Type B pancreatic cell (in vitro differentiated cells): ENCODE results near the gene FHIP2A. TPM values are rescaled to one million over a fixed set of nuclear protein-coding genes. Genes with fewer than 3 reads are reported as not detected.
"Not testable (repeated sequence)": the region's sequence is repeated elsewhere in the genome, so short reads cannot be mapped to it uniquely, and the experiment has no call there.

ENCODE experiments used
- DNase-seq: peaks from one replicate; pipeline ENCODE4 v3.0.0; 2021; ENCODE audit warnings: mixed read lengths; ENCODE audit not compliant: unreplicated experiment; ENCODE audit errors: extremely low spot score
- H3K27ac Mint-ChIP-seq: 2 replicates; pipeline ENCODE4 v1.8.0; 2021; ENCODE audit warnings: mild to moderate bottlenecking, mixed read lengths
- H3K27me3 Mint-ChIP-seq: 2 replicates; pipeline ENCODE4 v1.8.0; 2021; ENCODE audit warnings: mixed read lengths
- H3K36me3 Mint-ChIP-seq: 2 replicates; pipeline ENCODE4 v1.8.0; 2021; ENCODE audit warnings: mixed read lengths
- H3K4me1 Mint-ChIP-seq: one replicate; pipeline ENCODE4 v1.8.0; 2021; ENCODE audit warnings: mixed read lengths; ENCODE audit not compliant: unreplicated experiment
- H3K4me3 Mint-ChIP-seq: 2 replicates; pipeline ENCODE4 v1.8.0; 2021; ENCODE audit warnings: mild to moderate bottlenecking, mixed read lengths
- H3K9me3 Mint-ChIP-seq: 2 replicates; pipeline ENCODE4 v1.8.0; 2021; ENCODE audit warnings: mixed read lengths
- CTCF ChIP-seq: fragments of 200-600 bp; sonication (generic); conservative IDR thresholded peaks from 2 replicates; pipeline ENCODE4 v1.5.0; 2021; ENCODE audit warnings: antibody characterized with exemption, mild to moderate bottlenecking
- long read RNA-seq: library from polyadenylated mRNA; unstranded; transcript quantifications from one replicate; pipeline ENCODE4 v2.0.0, GENCODE V29; 2020
- total RNA-seq: library from RNA; stranded (reverse); gene quantifications from 2 replicates; pipeline ENCODE4 v1.2.1, GENCODE V29; 2021; ENCODE audit warnings: low replicate concordance

The FHIP2A gene, protein sequence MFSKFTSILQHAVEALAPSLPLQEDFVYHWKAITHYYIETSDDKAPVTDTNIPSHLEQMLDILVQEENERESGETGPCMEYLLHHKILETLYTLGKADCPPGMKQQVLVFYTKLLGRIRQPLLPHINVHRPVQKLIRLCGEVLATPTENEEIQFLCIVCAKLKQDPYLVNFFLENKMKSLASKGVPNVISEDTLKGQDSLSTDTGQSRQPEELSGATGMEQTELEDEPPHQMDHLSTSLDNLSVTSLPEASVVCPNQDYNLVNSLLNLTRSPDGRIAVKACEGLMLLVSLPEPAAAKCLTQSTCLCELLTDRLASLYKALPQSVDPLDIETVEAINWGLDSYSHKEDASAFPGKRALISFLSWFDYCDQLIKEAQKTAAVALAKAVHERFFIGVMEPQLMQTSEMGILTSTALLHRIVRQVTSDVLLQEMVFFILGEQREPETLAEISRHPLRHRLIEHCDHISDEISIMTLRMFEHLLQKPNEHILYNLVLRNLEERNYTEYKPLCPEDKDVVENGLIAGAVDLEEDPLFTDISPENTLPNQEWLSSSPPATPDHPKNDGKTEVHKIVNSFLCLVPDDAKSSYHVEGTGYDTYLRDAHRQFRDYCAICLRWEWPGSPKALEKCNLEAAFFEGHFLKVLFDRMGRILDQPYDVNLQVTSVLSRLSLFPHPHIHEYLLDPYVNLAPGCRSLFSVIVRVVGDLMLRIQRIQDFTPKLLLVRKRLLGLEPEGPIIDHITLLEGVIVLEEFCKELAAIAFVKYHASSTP
- 24.4 and 25.0 TPM in 2 replicates for total RNA-seq
- long read RNA-seq, partial matches to known transcripts: 1 of 4 reads
- long read RNA-seq, other reads (novel, unspliced or antisense): 3 of 4 reads

DNA sequence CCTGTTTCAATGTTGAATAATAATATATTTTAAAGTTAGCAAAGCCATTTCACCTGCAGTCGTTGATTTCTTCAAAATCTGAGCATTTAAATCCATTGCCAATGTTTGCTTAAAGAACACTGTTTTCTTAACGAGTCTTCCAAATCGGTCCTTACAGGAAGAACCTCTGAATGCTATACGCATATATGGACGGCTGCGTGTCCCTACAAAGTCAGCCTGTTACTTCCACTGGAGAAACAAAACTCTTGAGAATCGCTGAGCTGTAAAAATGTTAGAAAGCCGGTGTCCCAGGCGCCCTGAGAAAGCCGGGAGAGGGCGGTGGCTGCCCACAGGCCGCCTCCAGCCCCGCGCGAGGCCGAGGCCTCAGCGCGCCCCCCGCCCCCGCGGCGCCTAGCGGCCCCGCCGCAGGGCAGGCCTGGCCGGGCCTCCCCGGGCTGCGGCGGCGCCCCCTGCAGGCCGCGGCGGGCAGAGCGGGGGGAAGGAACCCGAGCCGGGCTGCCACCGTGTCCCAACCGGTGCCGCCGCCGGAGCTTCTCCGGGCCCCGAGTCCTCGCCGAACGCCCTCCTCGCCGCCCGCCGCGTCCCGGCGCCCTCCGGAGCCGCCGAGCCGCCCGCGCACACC is at the start of gene FHIP2A:
TSS of gene FHIP2A (plus strand) at position 488 of the 622 bp plus-strand sequence. CDS start 299 bp downstream, outside the sequence.
- H3K4me1 Mint-ChIP-seq: peaks cover 26% of the 10 kb centered on the region
- H3K27me3 Mint-ChIP-seq: no peaks in the 10 kb centered on the region
- H3K36me3 Mint-ChIP-seq: peaks cover 14% of the 10 kb centered on the region
- peak; percentile 79 for TF ChIP-seq CTCF
- peak; percentile 91 for DNase-seq
- H3K9me3 Mint-ChIP-seq: peaks cover 3% of the 10 kb centered on the region
- H3K27ac Mint-ChIP-seq: peak within 1 kb of the TSS; percentile 98
- peak within 1 kb of the TSS; percentile 94 for H3K4me3 Mint-ChIP-seq

DNA sequence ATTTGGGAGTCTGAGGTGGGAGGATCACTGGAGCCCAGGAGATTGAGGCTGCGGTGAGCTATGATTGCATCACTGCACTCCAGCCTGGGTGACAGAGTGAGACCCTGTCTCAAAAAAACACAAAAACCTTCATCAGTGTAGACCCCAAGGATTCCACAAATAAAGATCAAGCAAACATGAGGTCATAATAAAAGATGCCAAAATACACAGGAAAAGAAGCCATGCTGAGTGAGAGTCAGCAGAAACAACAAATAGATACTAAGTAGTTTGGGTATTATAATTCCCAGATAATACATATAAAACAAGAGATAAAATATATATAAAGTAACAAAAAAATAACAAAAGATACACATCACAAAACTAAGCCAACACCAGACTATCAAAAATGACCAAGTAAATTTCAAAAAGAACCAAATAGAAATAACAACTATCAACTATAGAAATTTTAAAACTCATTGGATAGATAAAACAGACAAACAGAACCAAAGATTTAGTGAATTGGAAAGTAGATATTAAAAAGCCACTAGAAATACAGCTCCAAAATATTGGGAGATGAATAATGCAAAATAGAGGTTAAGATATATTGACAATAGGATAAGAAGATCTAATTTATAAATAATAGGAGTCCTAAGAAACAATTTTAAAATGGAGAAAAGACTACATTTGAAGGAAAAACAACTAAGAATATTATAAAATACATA is 48.9 kb upstream of the FHIP2A start:
- Mint-ChIP-seq H3K36me3 (no peaks in the 10 kb centered on the region), H3K27me3 (peaks cover 30% of the 10 kb centered on the region), H3K4me1 (peaks cover 5% of the 10 kb centered on the region), H3K9me3 (no peaks in the 10 kb centered on the region), H3K4me3 (no peak overlapping the region), H3K27ac (no peak overlapping the region)
- TF ChIP-seq CTCF: no peak
- DNase-seq: no peak

DNA sequence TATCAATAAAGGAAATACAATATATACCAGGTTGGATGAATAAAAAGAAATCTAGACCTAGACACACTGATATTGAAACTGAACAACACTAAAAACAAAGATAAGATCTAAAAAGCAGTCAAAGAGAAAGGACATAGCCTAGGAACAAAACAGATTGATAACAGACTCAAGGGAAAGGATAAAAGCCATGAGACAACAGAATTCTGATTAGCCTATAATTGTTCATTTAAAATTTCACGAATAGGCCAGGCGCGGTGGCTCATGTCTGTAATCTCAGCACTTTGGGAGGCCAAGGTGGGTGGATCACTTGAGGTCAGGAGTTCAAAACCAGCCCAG is 48.4 kb upstream of the FHIP2A start:
- Mint-ChIP-seq H3K4me1 (peaks cover 5% of the 10 kb centered on the region), H3K36me3 (no peaks in the 10 kb centered on the region), H3K9me3 (no peaks in the 10 kb centered on the region), H3K27me3 (peaks cover 30% of the 10 kb centered on the region), H3K4me3 (no peak overlapping the region), H3K27ac (no peak overlapping the region)
- no peak for DNase-seq
- TF ChIP-seq CTCF: no peak

- H3K27me3 Mint-ChIP-seq: peaks cover 21% of the 10 kb centered on the region
- DNase-seq, H3K36me3 Mint-ChIP-seq, H3K9me3 Mint-ChIP-seq, H3K27ac Mint-ChIP-seq, H3K4me1 Mint-ChIP-seq, H3K4me3 Mint-ChIP-seq: not testable (repeated sequence)
Observed at GRCh38 chr10:114775082-114775481, 46.5 kb upstream of the FHIP2A start.

- DNase-seq: no peak
- H3K27me3 Mint-ChIP-seq: peaks cover 16% of the 10 kb centered on the region
- H3K9me3 Mint-ChIP-seq: peaks cover 4% of the 10 kb centered on the region
- no peaks in the 10 kb centered on the region for H3K36me3 Mint-ChIP-seq
- no peak overlapping the region for H3K27ac Mint-ChIP-seq
- no peak for TF ChIP-seq CTCF
- H3K4me3 Mint-ChIP-seq: no peak overlapping the region
- peaks cover 11% of the 10 kb centered on the region for H3K4me1 Mint-ChIP-seq
Observed at GRCh38 chr10:114777415-114777814, 44.2 kb upstream of the FHIP2A start.
